ENCODE data around the gene RAB33A. TPM values are rescaled to one million over a fixed set of nuclear protein-coding genes. Genes with fewer than 3 reads are reported as not detected.
A peak's percentile ranks its signal among the peaks of the same experiment; 100 is the strongest.

The RAB33A gene
- total RNA-seq, 4 donors from 2014 or later: 0.65 TPM; not detected in 3

- 67 to 91% methylated on average over 4 to 5 of the region's 5 CpGs for WGBS, 2 donors
- H3K4me3 ChIP-seq (ENCODE audit: low read depth, poor library complexity, severe bottlenecking): no peak overlapping the region
- TF ChIP-seq POLR2A (IDR thresholded peaks at IDR 0.05) (no peak), CTCF (IDR thresholded peaks at IDR 0.05) (no peak)
- peak in 1 of 2 donors; percentile 56 for DNase-seq (ENCODE audit: low spot score in 2 of 2)
- intact Hi-C loops (cut with DNase I; ENCODE audit: low total_unique reads): no loop called here
Observed at GRCh38 chrX:130179170-130179569, 7.4 kb downstream of the RAB33A start.

- intact Hi-C loops (cut with DNase I; ENCODE audit: low total_unique reads): no loop called here
- H3K4me3 ChIP-seq (ENCODE audit: low read depth, poor library complexity, severe bottlenecking): no peak overlapping the region
- TF ChIP-seq CTCF (IDR thresholded peaks at IDR 0.05) (no peak), POLR2A (IDR thresholded peaks at IDR 0.05) (no peak)
- no peak for DNase-seq (ENCODE audit: low spot score in 2 of 2)
- 41 to 48% methylated on average over 7 of the region's 7 CpGs for WGBS, 2 donors
Observed at GRCh38 chrX:130179579-130180215, 7.9 kb downstream of the RAB33A start.

GRCh38 chrX:130184168-130184567 lies 12.4 kb downstream of the RAB33A start:
- no peak for TF ChIP-seq CTCF (IDR thresholded peaks at IDR 0.05)
- TF ChIP-seq POLR2A (IDR thresholded peaks at IDR 0.05): no peak
- no peak overlapping the region for H3K4me3 ChIP-seq (ENCODE audit: low read depth, poor library complexity, severe bottlenecking)
- intact Hi-C loops (cut with DNase I; ENCODE audit: low total_unique reads): no loop called here
- WGBS, 2 donors: 91 to 92% methylated on average over 11 of the region's 11 CpGs
- no peak for DNase-seq (ENCODE audit: low spot score in 2 of 2)

- intact Hi-C loops (cut with DNase I; ENCODE audit: low total_unique reads): no loop called here
- no peak for TF ChIP-seq CTCF (IDR thresholded peaks at IDR 0.05)
- TF ChIP-seq POLR2A (IDR thresholded peaks at IDR 0.05): no peak
- WGBS, 2 donors: 35 to 52% methylated on average over 2 of the region's 2 CpGs
- peak in 1 of 2 donors; percentile 75 for DNase-seq (ENCODE audit: low spot score in 2 of 2)
- H3K4me3 ChIP-seq (ENCODE audit: low read depth, poor library complexity, severe bottlenecking): no peak overlapping the region
Observed at GRCh38 chrX:130184857-130185256, 13.1 kb downstream of the RAB33A start.

- no peak for DNase-seq (ENCODE audit: low spot score in 2 of 2)
- 61 to 62% methylated on average over 4 of the region's 4 CpGs for WGBS, 2 donors
- TF ChIP-seq POLR2A (IDR thresholded peaks at IDR 0.05) (no peak), CTCF (IDR thresholded peaks at IDR 0.05) (no peak)
- H3K4me3 ChIP-seq (ENCODE audit: low read depth, poor library complexity, severe bottlenecking): no peak overlapping the region
- intact Hi-C loops (cut with DNase I; ENCODE audit: low total_unique reads): no loop called here
Observed at GRCh38 chrX:130186651-130187050, 14.9 kb downstream of the RAB33A start.

- TF ChIP-seq CTCF (IDR thresholded peaks at IDR 0.05) (no peak), POLR2A (IDR thresholded peaks at IDR 0.05) (no peak)
- DNase-seq (ENCODE audit: low spot score in 2 of 2): peak in 1 of 2 donors; percentile 71
- intact Hi-C loops (cut with DNase I; ENCODE audit: low total_unique reads): loop anchor here (5.0 kb wide), 1 partner anchor 108 kb away; no protein-coding TSS in a partner anchor
- 90 to 93% methylated on average over 2 to 4 of the region's 4 CpGs for WGBS, 2 donors
- H3K4me3 ChIP-seq (ENCODE audit: low read depth, poor library complexity, severe bottlenecking): no peak overlapping the region
Observed at GRCh38 chrX:130190801-130191200, 19.0 kb downstream of the RAB33A start.

All from lower leg skin (tissue), 4 donors.